GM23338 (cell line): Measurements from ENCODE around the gene NKAIN2. TPM values are rescaled to one million over a fixed set of nuclear protein-coding genes. Genes with fewer than 3 reads are reported as not detected.
A peak's percentile ranks its signal among the peaks of the same experiment; 100 is the strongest.

Source experiments
- ATAC-seq: fragments of 200-7000 bp; cut with Tn5 transposase; 3 replicates; pipeline ENCODE4 v1.9.1; 2020
- DNase-seq: peaks from one replicate; pipeline ENCODE4 v3.0.0-alpha.2; 2015; ENCODE audit warnings: low spot score
- H2AFZ ChIP-seq: fragments of 200-600 bp; sonication (generic); 2 replicates; pipeline ENCODE4 v1.8.0; 2016; ENCODE audit warnings: antibody characterized with exemption, mild to moderate bottlenecking, moderate library complexity
- H3F3A ChIP-seq: fragments of 200-600 bp; sonication (generic); replicated peaks from 2 replicates; pipeline ENCODE4 v1.8.0; 2017; ENCODE audit warnings: antibody characterized with exemption, mixed run types, low read depth
- H3K27ac ChIP-seq: fragments of 200-600 bp; sonication (generic); 2 replicates; pipeline ENCODE4 v1.6.1; 2016; ENCODE audit warnings: low read depth
- H3K27me3 ChIP-seq: fragments of 200-600 bp; sonication (generic); 2 replicates; pipeline ENCODE4 v1.8.0; 2016; ENCODE audit warnings: mild to moderate bottlenecking, mixed run types, moderate library complexity; ENCODE audit not compliant: insufficient read depth
- H3K36me3 ChIP-seq: fragments of 200-600 bp; sonication (generic); 2 replicates; pipeline ENCODE4 v1.8.0; 2016; ENCODE audit warnings: mild to moderate bottlenecking; ENCODE audit not compliant: insufficient read depth
- H3K4me1 ChIP-seq: fragments of 200-600 bp; sonication (generic); 2 replicates; pipeline ENCODE4 v1.8.0; 2016; ENCODE audit warnings: mild to moderate bottlenecking, moderate library complexity; ENCODE audit not compliant: insufficient read depth
- H3K4me2 ChIP-seq: fragments of 200-600 bp; sonication (generic); 2 replicates; pipeline ENCODE4 v1.7.1; 2017; ENCODE audit warnings: mixed run types
- H3K4me3 ChIP-seq: fragments of 200-600 bp; sonication (generic); 2 replicates; pipeline ENCODE4 v1.6.1; 2016; ENCODE audit warnings: mixed run types
- H3K79me2 ChIP-seq: fragments of 200-600 bp; sonication (generic); replicated peaks from 2 replicates; pipeline ENCODE4 v1.8.0; 2017; ENCODE audit warnings: mild to moderate bottlenecking; ENCODE audit not compliant: insufficient read depth
- H3K9me2 ChIP-seq: fragments of 200-600 bp; sonication (generic); 2 replicates; pipeline ENCODE4 v1.8.0; 2017; ENCODE audit not compliant: insufficient read depth
- H4K20me1 ChIP-seq: fragments of 200-600 bp; sonication (generic); replicated peaks from 2 replicates; pipeline ENCODE4 v1.8.0; 2017; ENCODE audit warnings: mild to moderate bottlenecking; ENCODE audit not compliant: insufficient read depth
- H3K27ac Mint-ChIP-seq: 2 replicates; pipeline ENCODE4 v1.8.0; 2020; ENCODE audit warnings: inconsistent platforms, mild to moderate bottlenecking, moderate library complexity, mixed read lengths
- H3K27me3 Mint-ChIP-seq: 3 replicates; pipeline ENCODE4 v1.8.0; 2022; ENCODE audit warnings: low read depth, mild to moderate bottlenecking, moderate library complexity, mixed read lengths, inconsistent platforms; ENCODE audit not compliant: insufficient read depth, poor library complexity
- H3K36me3 Mint-ChIP-seq: 3 replicates; pipeline ENCODE4 v1.8.0; 2021; ENCODE audit warnings: low read depth, mild to moderate bottlenecking, inconsistent platforms, moderate library complexity, mixed read lengths
- H3K4me1 Mint-ChIP-seq: 3 replicates; pipeline ENCODE4 v1.8.0; 2020; ENCODE audit warnings: mild to moderate bottlenecking, inconsistent platforms, mixed read lengths
- H3K4me3 Mint-ChIP-seq: 3 replicates; pipeline ENCODE4 v1.8.0; 2021; ENCODE audit warnings: moderate library complexity, mild to moderate bottlenecking, inconsistent platforms, mixed read lengths
- H3K9me3 Mint-ChIP-seq: 3 replicates; pipeline ENCODE4 v1.8.0; 2020; ENCODE audit warnings: moderate library complexity, mild to moderate bottlenecking, inconsistent platforms, mixed read lengths
- CREB1 ChIP-seq: fragments of 250-450 bp; sonication (Bioruptor Pico); IDR thresholded peaks from 2 replicates; pipeline ENCODE4 v1.5.0; 2020; ENCODE audit warnings: low read depth, mild to moderate bottlenecking, moderate library complexity
- EZH2 ChIP-seq: fragments of 200-600 bp; sonication (generic); IDR thresholded peaks from one replicate; pipeline ENCODE4 v1.8.0; 2017; ENCODE audit warnings: antibody characterized with exemption, mild to moderate bottlenecking, low read depth; ENCODE audit not compliant: unreplicated experiment
- EZH2phosphoT487 ChIP-seq: fragments of 200-600 bp; sonication (generic); IDR thresholded peaks from one replicate; pipeline ENCODE4 v1.8.1; 2018; ENCODE audit warnings: antibody characterized with exemption; ENCODE audit not compliant: unreplicated experiment
- JUNB ChIP-seq: IDR thresholded peaks from one replicate; pipeline ENCODE4 v1.6.1; 2016; ENCODE audit warnings: antibody characterized with exemption; ENCODE audit not compliant: unreplicated experiment
- NANOG ChIP-seq: IDR thresholded peaks from 2 replicates; pipeline ENCODE4 v1.6.1; 2016; ENCODE audit warnings: antibody characterized with exemption, borderline replicate concordance
- POLR2AphosphoS5 ChIP-seq: IDR thresholded peaks from 2 replicates; pipeline ENCODE4 v1.6.1; 2016; ENCODE audit warnings: antibody characterized with exemption, low read depth
- STAT1 ChIP-seq: IDR thresholded peaks from one replicate; pipeline ENCODE4 v1.6.1; 2016; ENCODE audit warnings: antibody characterized with exemption; ENCODE audit not compliant: unreplicated experiment
- ZNF114 ChIP-seq: fragments of 250-450 bp; sonication (Bioruptor Pico); IDR thresholded peaks from 2 replicates; pipeline ENCODE4 v1.5.0; 2020; ENCODE audit warnings: mild to moderate bottlenecking, moderate library complexity
- ZNF331 ChIP-seq: fragments of 250-450 bp; sonication (Bioruptor Pico); IDR thresholded peaks from 2 replicates; pipeline ENCODE4 v1.5.0; 2020; ENCODE audit warnings: low read depth, mild to moderate bottlenecking, moderate library complexity
- polyA plus RNA-seq: library from polyadenylated mRNA; unstranded; fragments of >200 nt; fragmentation: Nextera tagmentation; extraction: Ambion mirVana; gene quantifications from 2 replicates; pipeline ENCODE4 v1.2.1, GENCODE V29; 2016
- total RNA-seq: library from RNA; depleted of rRNA; stranded (reverse); fragments of >200 nt; shearing (Covaris generic); gene quantifications from 2 replicates; pipeline ENCODE4 v1.2.3, GENCODE V29; 2014
- TF ChIP-seq, protein P1 (sequence below): fragments of 250-450 bp; sonication (Bioruptor Pico); IDR thresholded peaks from 2 replicates; pipeline ENCODE4 v1.5.0; 2020; ENCODE audit warnings: mild to moderate bottlenecking, moderate library complexity
- TF ChIP-seq, protein P2 (sequence below), 2 experiments: fragments of 200-600 bp in 1 of 2; sonication (generic) in 1 of 2; conservative IDR thresholded peaks; 2 replicates each; pipeline versions ENCODE4 v1.5.1 to v1.6.1; 2016 to 2017; ENCODE audit warnings: antibody characterized with exemption in 2 of 2, low read depth in 2 of 2, mild to moderate bottlenecking in 2 of 2, moderate library complexity in 1 of 2
- TF ChIP-seq, protein P3 (sequence below): IDR thresholded peaks from 2 replicates; pipeline ENCODE4 v1.6.1; 2016; ENCODE audit warnings: antibody characterized with exemption
- TF ChIP-seq, protein P4 (sequence below): IDR thresholded peaks from one replicate; pipeline ENCODE4 v1.6.1; 2018; ENCODE audit warnings: antibody characterized with exemption; ENCODE audit not compliant: unreplicated experiment

NKAIN2 gene
- total and polyA plus RNA-seq, 2 experiments from 2014 or later, result 0.39 to 1.1 TPM

DNA sequence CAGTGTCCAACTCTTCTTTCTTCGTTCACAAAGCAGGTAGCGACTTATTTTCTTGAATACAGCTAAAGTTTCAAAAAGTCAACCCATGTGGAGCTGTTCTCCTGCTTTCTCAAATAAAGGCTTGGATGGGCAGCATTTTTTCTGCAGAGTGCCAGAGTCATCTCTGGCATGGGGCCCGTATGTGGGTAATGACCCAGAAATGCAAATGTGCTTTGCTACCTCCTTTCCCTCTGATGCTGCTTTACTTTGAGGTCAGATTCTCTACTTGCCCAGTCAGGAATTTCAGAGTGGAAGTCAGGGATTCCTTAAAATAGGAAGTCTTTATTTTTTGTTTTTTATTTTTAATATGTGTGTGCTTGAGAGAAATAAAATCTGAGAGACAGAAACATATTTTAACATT is 4.9 kb downstream of the NKAIN2 start:
- H3K4me3 ChIP-seq, result no peak overlapping the region
- peaks cover 30% of the 10 kb centered on the region for H3K27me3 ChIP-seq
- Mint-ChIP-seq H3K4me1 (peaks cover 15% of the 10 kb centered on the region; the same call in 2 of the 3 replicates), H3K9me3 (no peaks in the 10 kb centered on the region), H3K36me3 (no peaks in the 10 kb centered on the region), H3K27me3 (peaks cover 17% of the 10 kb centered on the region), H3K4me3 (no peak overlapping the region), H3K27ac (no peak overlapping the region)
- ATAC-seq (no peak), DNase-seq (peak; percentile 18)
- no peak overlapping the region for H3K27ac ChIP-seq
- H3K79me2 ChIP-seq, result no peaks in the 10 kb centered on the region
- H2AFZ ChIP-seq, result no peak overlapping the region
- no peaks in the 10 kb centered on the region for H3F3A ChIP-seq
- H3K36me3 ChIP-seq, result no peaks in the 10 kb centered on the region
- no peaks in the 10 kb centered on the region for H3K9me2 ChIP-seq
- H3K4me1 ChIP-seq, result no peaks in the 10 kb centered on the region; the same call in 1 of the 2 replicates
- no peaks in the 10 kb centered on the region for H4K20me1 ChIP-seq
- H3K4me2 ChIP-seq, result no peak overlapping the region
- no peak for TF ChIP-seq CREB1 (CRISPR knock-in tag)
- TF ChIP-seq, protein P1, sequence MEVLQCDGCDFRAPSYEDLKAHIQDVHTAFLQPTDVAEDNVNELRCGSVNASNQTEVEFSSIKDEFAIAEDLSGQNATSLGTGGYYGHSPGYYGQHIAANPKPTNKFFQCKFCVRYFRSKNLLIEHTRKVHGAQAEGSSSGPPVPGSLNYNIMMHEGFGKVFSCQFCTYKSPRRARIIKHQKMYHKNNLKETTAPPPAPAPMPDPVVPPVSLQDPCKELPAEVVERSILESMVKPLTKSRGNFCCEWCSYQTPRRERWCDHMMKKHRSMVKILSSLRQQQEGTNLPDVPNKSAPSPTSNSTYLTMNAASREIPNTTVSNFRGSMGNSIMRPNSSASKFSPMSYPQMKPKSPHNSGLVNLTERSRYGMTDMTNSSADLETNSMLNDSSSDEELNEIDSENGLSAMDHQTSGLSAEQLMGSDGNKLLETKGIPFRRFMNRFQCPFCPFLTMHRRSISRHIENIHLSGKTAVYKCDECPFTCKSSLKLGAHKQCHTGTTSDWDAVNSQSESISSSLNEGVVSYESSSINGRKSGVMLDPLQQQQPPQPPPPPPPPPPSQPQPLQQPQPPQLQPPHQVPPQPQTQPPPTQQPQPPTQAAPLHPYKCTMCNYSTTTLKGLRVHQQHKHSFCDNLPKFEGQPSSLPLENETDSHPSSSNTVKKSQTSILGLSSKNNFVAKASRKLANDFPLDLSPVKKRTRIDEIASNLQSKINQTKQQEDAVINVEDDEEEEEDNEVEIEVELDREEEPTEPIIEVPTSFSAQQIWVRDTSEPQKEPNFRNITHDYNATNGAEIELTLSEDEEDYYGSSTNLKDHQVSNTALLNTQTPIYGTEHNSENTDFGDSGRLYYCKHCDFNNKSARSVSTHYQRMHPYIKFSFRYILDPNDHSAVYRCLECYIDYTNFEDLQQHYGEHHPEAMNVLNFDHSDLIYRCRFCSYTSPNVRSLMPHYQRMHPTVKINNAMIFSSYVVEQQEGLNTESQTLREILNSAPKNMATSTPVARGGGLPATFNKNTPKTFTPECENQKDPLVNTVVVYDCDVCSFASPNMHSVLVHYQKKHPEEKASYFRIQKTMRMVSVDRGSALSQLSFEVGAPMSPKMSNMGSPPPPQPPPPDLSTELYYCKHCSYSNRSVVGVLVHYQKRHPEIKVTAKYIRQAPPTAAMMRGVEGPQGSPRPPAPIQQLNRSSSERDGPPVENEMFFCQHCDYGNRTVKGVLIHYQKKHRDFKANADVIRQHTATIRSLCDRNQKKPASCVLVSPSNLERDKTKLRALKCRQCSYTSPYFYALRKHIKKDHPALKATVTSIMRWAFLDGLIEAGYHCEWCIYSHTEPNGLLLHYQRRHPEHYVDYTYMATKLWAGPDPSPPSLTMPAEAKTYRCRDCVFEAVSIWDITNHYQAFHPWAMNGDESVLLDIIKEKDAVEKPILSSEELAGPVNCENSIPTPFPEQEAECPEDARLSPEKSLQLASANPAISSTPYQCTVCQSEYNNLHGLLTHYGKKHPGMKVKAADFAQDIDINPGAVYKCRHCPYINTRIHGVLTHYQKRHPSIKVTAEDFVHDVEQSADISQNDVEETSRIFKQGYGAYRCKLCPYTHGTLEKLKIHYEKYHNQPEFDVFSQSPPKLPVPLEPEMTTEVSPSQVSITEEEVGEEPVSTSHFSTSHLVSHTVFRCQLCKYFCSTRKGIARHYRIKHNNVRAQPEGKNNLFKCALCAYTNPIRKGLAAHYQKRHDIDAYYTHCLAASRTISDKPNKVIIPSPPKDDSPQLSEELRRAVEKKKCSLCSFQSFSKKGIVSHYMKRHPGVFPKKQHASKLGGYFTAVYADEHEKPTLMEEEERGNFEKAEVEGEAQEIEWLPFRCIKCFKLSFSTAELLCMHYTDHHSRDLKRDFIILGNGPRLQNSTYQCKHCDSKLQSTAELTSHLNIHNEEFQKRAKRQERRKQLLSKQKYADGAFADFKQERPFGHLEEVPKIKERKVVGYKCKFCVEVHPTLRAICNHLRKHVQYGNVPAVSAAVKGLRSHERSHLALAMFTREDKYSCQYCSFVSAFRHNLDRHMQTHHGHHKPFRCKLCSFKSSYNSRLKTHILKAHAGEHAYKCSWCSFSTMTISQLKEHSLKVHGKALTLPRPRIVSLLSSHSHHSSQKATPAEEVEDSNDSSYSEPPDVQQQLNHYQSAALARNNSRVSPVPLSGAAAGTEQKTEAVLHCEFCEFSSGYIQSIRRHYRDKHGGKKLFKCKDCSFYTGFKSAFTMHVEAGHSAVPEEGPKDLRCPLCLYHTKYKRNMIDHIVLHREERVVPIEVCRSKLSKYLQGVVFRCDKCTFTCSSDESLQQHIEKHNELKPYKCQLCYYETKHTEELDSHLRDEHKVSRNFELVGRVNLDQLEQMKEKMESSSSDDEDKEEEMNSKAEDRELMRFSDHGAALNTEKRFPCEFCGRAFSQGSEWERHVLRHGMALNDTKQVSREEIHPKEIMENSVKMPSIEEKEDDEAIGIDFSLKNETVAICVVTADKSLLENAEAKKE (CRISPR knock-in tag), result no peak
- TF ChIP-seq EZH2, result no peak
- TF ChIP-seq NANOG, result no peak
- TF ChIP-seq, protein P2, sequence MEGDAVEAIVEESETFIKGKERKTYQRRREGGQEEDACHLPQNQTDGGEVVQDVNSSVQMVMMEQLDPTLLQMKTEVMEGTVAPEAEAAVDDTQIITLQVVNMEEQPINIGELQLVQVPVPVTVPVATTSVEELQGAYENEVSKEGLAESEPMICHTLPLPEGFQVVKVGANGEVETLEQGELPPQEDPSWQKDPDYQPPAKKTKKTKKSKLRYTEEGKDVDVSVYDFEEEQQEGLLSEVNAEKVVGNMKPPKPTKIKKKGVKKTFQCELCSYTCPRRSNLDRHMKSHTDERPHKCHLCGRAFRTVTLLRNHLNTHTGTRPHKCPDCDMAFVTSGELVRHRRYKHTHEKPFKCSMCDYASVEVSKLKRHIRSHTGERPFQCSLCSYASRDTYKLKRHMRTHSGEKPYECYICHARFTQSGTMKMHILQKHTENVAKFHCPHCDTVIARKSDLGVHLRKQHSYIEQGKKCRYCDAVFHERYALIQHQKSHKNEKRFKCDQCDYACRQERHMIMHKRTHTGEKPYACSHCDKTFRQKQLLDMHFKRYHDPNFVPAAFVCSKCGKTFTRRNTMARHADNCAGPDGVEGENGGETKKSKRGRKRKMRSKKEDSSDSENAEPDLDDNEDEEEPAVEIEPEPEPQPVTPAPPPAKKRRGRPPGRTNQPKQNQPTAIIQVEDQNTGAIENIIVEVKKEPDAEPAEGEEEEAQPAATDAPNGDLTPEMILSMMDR (conservative IDR thresholded peaks at IDR 0.05; ENCODE audit: low read depth in 2 of 2), result no peak
- TF ChIP-seq ZNF331 (CRISPR knock-in tag), result no peak
- no peak for TF ChIP-seq JUNB
- TF ChIP-seq EZH2phosphoT487, result no peak
- TF ChIP-seq, protein P3, sequence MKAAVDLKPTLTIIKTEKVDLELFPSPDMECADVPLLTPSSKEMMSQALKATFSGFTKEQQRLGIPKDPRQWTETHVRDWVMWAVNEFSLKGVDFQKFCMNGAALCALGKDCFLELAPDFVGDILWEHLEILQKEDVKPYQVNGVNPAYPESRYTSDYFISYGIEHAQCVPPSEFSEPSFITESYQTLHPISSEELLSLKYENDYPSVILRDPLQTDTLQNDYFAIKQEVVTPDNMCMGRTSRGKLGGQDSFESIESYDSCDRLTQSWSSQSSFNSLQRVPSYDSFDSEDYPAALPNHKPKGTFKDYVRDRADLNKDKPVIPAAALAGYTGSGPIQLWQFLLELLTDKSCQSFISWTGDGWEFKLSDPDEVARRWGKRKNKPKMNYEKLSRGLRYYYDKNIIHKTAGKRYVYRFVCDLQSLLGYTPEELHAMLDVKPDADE, result no peak
- TF ChIP-seq ZNF114 (CRISPR knock-in tag), result no peak
- no peak for TF ChIP-seq POLR2AphosphoS5
- no peak for TF ChIP-seq STAT1
- TF ChIP-seq, protein P4, sequence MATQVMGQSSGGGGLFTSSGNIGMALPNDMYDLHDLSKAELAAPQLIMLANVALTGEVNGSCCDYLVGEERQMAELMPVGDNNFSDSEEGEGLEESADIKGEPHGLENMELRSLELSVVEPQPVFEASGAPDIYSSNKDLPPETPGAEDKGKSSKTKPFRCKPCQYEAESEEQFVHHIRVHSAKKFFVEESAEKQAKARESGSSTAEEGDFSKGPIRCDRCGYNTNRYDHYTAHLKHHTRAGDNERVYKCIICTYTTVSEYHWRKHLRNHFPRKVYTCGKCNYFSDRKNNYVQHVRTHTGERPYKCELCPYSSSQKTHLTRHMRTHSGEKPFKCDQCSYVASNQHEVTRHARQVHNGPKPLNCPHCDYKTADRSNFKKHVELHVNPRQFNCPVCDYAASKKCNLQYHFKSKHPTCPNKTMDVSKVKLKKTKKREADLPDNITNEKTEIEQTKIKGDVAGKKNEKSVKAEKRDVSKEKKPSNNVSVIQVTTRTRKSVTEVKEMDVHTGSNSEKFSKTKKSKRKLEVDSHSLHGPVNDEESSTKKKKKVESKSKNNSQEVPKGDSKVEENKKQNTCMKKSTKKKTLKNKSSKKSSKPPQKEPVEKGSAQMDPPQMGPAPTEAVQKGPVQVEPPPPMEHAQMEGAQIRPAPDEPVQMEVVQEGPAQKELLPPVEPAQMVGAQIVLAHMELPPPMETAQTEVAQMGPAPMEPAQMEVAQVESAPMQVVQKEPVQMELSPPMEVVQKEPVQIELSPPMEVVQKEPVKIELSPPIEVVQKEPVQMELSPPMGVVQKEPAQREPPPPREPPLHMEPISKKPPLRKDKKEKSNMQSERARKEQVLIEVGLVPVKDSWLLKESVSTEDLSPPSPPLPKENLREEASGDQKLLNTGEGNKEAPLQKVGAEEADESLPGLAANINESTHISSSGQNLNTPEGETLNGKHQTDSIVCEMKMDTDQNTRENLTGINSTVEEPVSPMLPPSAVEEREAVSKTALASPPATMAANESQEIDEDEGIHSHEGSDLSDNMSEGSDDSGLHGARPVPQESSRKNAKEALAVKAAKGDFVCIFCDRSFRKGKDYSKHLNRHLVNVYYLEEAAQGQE, result no peak
